HCT116 (cell line): Measurements from ENCODE around the gene IFNA1. TPM values are rescaled to one million over a fixed set of nuclear protein-coding genes. Genes with fewer than 3 reads are reported as not detected.

ENCODE experiments used
- ATAC-seq: fragments of 200-7000 bp; cut with Tn5 transposase; 2 replicates; pipeline ENCODE4 v1.9.1; 2020; ENCODE audit warnings: mild to moderate bottlenecking, moderate library complexity
- Bru-seq: library from RNA; stranded (reverse); fragments of 400-500 nt; gene quantifications from one replicate; lab custom pipeline; 2021; lab: Mats Ljungman, UMichigan
- BruChase-seq, 2 experiments: library from RNA; stranded (reverse); fragments of 400-500 nt; gene quantifications; one replicate each; lab custom pipeline; 2021; lab: Mats Ljungman, UMichigan
- BruUV-seq: library from RNA; stranded (reverse); fragments of 400-500 nt; replicated peaks from 2 replicates; lab custom pipeline; 2021; lab: Mats Ljungman, UMichigan
- CTCF ChIA-PET: fragments of 300-600 bp; sonication (Branson Sonifier 250); formaldehyde crosslinking; loops from one replicate; lab custom pipeline; 2021; ENCODE audit warnings: antibody characterized with exemption; lab: Charles Lee
- POLR2A ChIA-PET: fragments of 300-600, 350-600 bp; sonication (Branson Sonifier 250); formaldehyde crosslinking; loops from one replicate; lab custom pipeline; 2021; ENCODE audit warnings: antibody characterized with exemption; lab: Charles Lee
- RAD21 ChIA-PET, 2 experiments: fragments of 300-600 bp; sonication (Branson Sonifier 250); formaldehyde crosslinking; loops; one replicate each; lab custom pipeline; 2023; ENCODE audit warnings: low total read pairs in 2 of 2; ENCODE audit not compliant: uncharacterized antibody in 2 of 2, unreplicated experiment in 2 of 2, low non-redundant PET in 1 of 2; lab: Charles Lee
- DNase-seq: peaks from one replicate; pipeline ENCODE4 v3.0.0-alpha.2; 2010; ENCODE audit warnings: low read depth, low spot score
- H2AFZ ChIP-seq: fragments of 200-600 bp; shearing (Covaris generic), sonication (generic); 2 replicates; pipeline ENCODE4 v1.6.1; 2017; ENCODE audit warnings: low read depth, mixed run types, mixed read lengths, antibody characterized with exemption, low read length; ENCODE audit not compliant: poor library complexity, severe bottlenecking
- H3K27ac ChIP-seq: 2 replicates; pipeline ENCODE4 v1.5.1; 2012; ENCODE audit warnings: low read depth, low read length
- H3K27me3 ChIP-seq: fragments of 200-600 bp; sonication (generic); 2 replicates; pipeline ENCODE4 v1.6.1; 2016; ENCODE audit warnings: mixed run types, low read length, mixed read lengths; ENCODE audit not compliant: insufficient read depth
- H3K36me3 ChIP-seq, 2 experiments: fragments of 200-500 bp in 1 of 2; fragments of 200-600 bp in 1 of 2; sonication (Bioruptor generic) in 1 of 2; sonication (generic) in 1 of 2; 2 replicates each; pipeline versions ENCODE4 v1.5.1 to v1.6.1; 2014 to 2016; ENCODE audit warnings: low read length in 2 of 2, inconsistent platforms in 1 of 2, mixed read lengths in 1 of 2, mixed run types in 1 of 2; ENCODE audit not compliant: insufficient read depth in 2 of 2, control insufficient read depth in 1 of 2
- H3K4me1 ChIP-seq, 2 experiments: fragments of 200-600 bp in 1 of 2; sonication (generic) in 1 of 2; 2 replicates each; pipeline versions ENCODE4 v1.5.1 to v1.6.1; 2012 to 2017; ENCODE audit warnings: low read length in 2 of 2, inconsistent platforms in 1 of 2, mild to moderate bottlenecking in 1 of 2, mixed read lengths in 1 of 2, mixed run types in 1 of 2, moderate library complexity in 1 of 2; ENCODE audit not compliant: insufficient read depth in 2 of 2, control insufficient read depth in 1 of 2
- H3K4me2 ChIP-seq: fragments of 200-600 bp; sonication (generic); 2 replicates; pipeline ENCODE4 v1.6.1; 2017; ENCODE audit warnings: mixed run types, low read length, mixed read lengths
- H3K4me3 ChIP-seq, 2 experiments: fragments of 200-600 bp in 1 of 2; sonication (generic) in 1 of 2; replicated peaks in 1 of 2; 2 replicates each; pipeline ENCODE4 v1.5.1; 2011 to 2016; ENCODE audit warnings: low read length in 2 of 2, control low read depth in 1 of 2, low read depth in 1 of 2, mild to moderate bottlenecking in 1 of 2, mixed read lengths in 1 of 2, mixed run types in 1 of 2
- H3K79me2 ChIP-seq: fragments of 200-600 bp; sonication (generic); 2 replicates; pipeline ENCODE4 v1.6.1; 2017; ENCODE audit warnings: mild to moderate bottlenecking, mixed run types, low read length, moderate library complexity, mixed read lengths; ENCODE audit not compliant: insufficient read depth
- H3K9ac ChIP-seq: fragments of 200-600 bp; sonication (generic); 2 replicates; pipeline ENCODE4 v1.6.1; 2016; ENCODE audit warnings: low read length, mixed read lengths
- H3K9me2 ChIP-seq: fragments of 200-600 bp; sonication (generic), shearing (Covaris generic); 2 replicates; pipeline ENCODE4 v1.6.1; 2017; ENCODE audit warnings: mixed run types, mild to moderate bottlenecking, moderate library complexity; ENCODE audit not compliant: insufficient read depth
- H3K9me3 ChIP-seq, 2 experiments: fragments of 200-500 bp in 1 of 2; fragments of 200-600 bp in 1 of 2; sonication (Bioruptor generic) in 1 of 2; sonication (generic) in 1 of 2; 2 replicates each; pipeline ENCODE4 v1.6.1; 2014 to 2017; ENCODE audit warnings: low read length in 2 of 2, mixed read lengths in 2 of 2, inconsistent platforms in 1 of 2, low read depth in 1 of 2, mild to moderate bottlenecking in 1 of 2, mixed run types in 1 of 2, moderate library complexity in 1 of 2; ENCODE audit not compliant: control insufficient read depth in 1 of 2, insufficient read depth in 1 of 2
- H4K20me1 ChIP-seq: fragments of 200-600 bp; sonication (generic), shearing (Covaris generic); 2 replicates; pipeline ENCODE4 v1.6.1; 2017; ENCODE audit warnings: mixed run types, mild to moderate bottlenecking, moderate library complexity; ENCODE audit not compliant: insufficient read depth
- EZH2 ChIP-seq: fragments of 200-600 bp; sonication (generic); IDR thresholded peaks from 2 replicates; pipeline ENCODE4 v1.6.1; 2017; ENCODE audit warnings: antibody characterized with exemption, mixed run types
- FOSL1 ChIP-seq: IDR thresholded peaks from 2 replicates; pipeline ENCODE4 v1.6.1; 2012; ENCODE audit warnings: low read depth
- RAD21 ChIP-seq: IDR thresholded peaks from 2 replicates; pipeline ENCODE4 v1.6.1; 2012; ENCODE audit warnings: low read depth, mild to moderate bottlenecking
- SIN3A ChIP-seq: IDR thresholded peaks from 2 replicates; pipeline ENCODE4 v1.6.1; 2012; ENCODE audit warnings: low read depth
- SP1 ChIP-seq: IDR thresholded peaks from 2 replicates; pipeline ENCODE4 v1.6.1; 2012; ENCODE audit warnings: low read depth
- SRF ChIP-seq: IDR thresholded peaks from 2 replicates; pipeline ENCODE4 v1.6.1; 2012; ENCODE audit warnings: low read depth
- YY1 ChIP-seq: IDR thresholded peaks from 2 replicates; pipeline ENCODE4 v1.6.1; 2011; ENCODE audit warnings: low read length, low read depth, moderate library complexity, mild to moderate bottlenecking; ENCODE audit not compliant: insufficient replicate concordance; ENCODE audit errors: extremely low read depth
- ZFX ChIP-seq: fragments of 450-650 bp; IDR thresholded peaks from 2 replicates; pipeline ENCODE4 v1.6.1; 2017
- ZNF274 ChIP-seq: fragments of 200-500 bp; sonication (Bioruptor generic); IDR thresholded peaks from 2 replicates; pipeline ENCODE4 v1.6.1; 2014; ENCODE audit warnings: mild to moderate bottlenecking, low read depth, low read length, inconsistent platforms
- intact Hi-C: fragments of 100-400 bp; cut with micrococcal nuclease; formaldehyde crosslinking; loops from 2 replicates; pipeline ENCODE4 v1.10.0; 2022
- long read RNA-seq: library from polyadenylated mRNA; unstranded; transcript quantifications from one replicate; pipeline ENCODE4 v2.0.0, GENCODE V29; 2021; ENCODE audit not compliant: unreplicated experiment
- polyA plus RNA-seq: library from polyadenylated mRNA; unstranded; fragments of >200 nt; gene quantifications from 2 replicates; pipeline ENCODE4 v1.2.1, GENCODE V29; 2012; ENCODE audit warnings: missing spikeins
- total RNA-seq: library from RNA; stranded (reverse); gene quantifications from one replicate; pipeline ENCODE4 v1.2.1, GENCODE V29; 2021; ENCODE audit not compliant: unreplicated experiment
- TF ChIP-seq, protein P1 (sequence below): IDR thresholded peaks from 2 replicates; pipeline ENCODE4 v1.6.1; 2011; ENCODE audit warnings: mild to moderate bottlenecking, low read length, moderate library complexity; ENCODE audit not compliant: insufficient replicate concordance; ENCODE audit errors: extremely low read depth

IFNA1 gene
- not detected for total RNA-seq
- polyA plus RNA-seq = not detected in 2 replicates
- not detected for Bru-seq, nascent RNA
- BruChase-seq, experiment 1, labeled RNA remaining after a 6-hour chase = percentile 18 among the genes with signal in this experiment
- BruChase-seq, experiment 2, labeled RNA remaining after a 2-hour chase = not detected
- long read RNA-seq = 0 reads

DNA sequence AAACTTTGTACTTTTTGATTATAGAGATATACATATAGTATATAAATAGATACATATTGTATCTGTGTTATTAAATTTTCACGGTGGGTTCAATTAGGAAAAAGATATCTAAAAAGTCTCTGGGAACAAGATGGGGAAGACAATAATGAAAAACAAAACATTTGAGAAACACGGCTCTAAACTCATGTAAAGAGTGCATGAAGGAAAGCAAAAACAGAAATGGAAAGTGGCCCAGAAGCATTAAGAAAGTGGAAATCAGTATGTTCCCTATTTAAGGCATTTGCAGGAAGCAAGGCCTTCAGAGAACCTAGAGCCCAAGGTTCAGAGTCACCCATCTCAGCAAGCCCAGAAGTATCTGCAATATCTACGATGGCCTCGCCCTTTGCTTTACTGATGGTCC lies at the start of gene IFNA1:
Gene IFNA1, plus strand, starts transcription at position 301 of the 400 bp plus-strand sequence. Its CDS starts 69 bp downstream, at position 370.
- Histone ChIP-seq H3K4me3 (no peak within 1 kb of the TSS), H3K36me3 (no peaks in the 10 kb centered on the region), H3K4me2 (no peak within 1 kb of the TSS), H2AFZ (no peak within 1 kb of the TSS), H3K27me3 (no peaks in the 10 kb centered on the region), H3K79me2 (no peaks in the 10 kb centered on the region), H3K9ac (no peak within 1 kb of the TSS), H3K9me3 (no peaks in the 10 kb centered on the region), H3K9me2 (no peaks in the 10 kb centered on the region), H4K20me1 (no peaks in the 10 kb centered on the region), H3K27ac (no peak within 1 kb of the TSS), H3K4me1 (no peaks in the 10 kb centered on the region)
- intact Hi-C loops = no loop called here
- no peak for TF ChIP-seq EZH2
- TF ChIP-seq FOSL1 = no peak
- no peak for TF ChIP-seq SIN3A
- TF ChIP-seq ZNF274 = no peak
- TF ChIP-seq RAD21 = no peak
- no peak for TF ChIP-seq SRF
- no peak for TF ChIP-seq YY1
- TF ChIP-seq SP1 = no peak
- TF ChIP-seq, protein P1, sequence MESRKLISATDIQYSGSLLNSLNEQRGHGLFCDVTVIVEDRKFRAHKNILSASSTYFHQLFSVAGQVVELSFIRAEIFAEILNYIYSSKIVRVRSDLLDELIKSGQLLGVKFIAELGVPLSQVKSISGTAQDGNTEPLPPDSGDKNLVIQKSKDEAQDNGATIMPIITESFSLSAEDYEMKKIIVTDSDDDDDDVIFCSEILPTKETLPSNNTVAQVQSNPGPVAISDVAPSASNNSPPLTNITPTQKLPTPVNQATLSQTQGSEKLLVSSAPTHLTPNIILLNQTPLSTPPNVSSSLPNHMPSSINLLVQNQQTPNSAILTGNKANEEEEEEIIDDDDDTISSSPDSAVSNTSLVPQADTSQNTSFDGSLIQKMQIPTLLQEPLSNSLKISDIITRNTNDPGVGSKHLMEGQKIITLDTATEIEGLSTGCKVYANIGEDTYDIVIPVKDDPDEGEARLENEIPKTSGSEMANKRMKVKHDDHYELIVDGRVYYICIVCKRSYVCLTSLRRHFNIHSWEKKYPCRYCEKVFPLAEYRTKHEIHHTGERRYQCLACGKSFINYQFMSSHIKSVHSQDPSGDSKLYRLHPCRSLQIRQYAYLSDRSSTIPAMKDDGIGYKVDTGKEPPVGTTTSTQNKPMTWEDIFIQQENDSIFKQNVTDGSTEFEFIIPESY = no peak
- no peak for TF ChIP-seq ZFX
- no peak for ATAC-seq
- ChIA-PET CTCF (no interaction called here), POLR2A (interaction anchor here (1.1 kb wide), 1 partner anchor 109 kb away, joined by 3 read pairs; no protein-coding TSS in a partner anchor), RAD21 (interaction anchor here in 1 of 2 experiments (0.7 kb wide), 1 partner anchor 16 kb away, joined by 6 read pairs; no protein-coding TSS in a partner anchor)
- BruUV-seq = no TSS peak
- DNase-seq = no peak
